Stimulated activated CD4-positive, alpha-beta T cell treated with anti-CD3 and anti-CD28 coated beads, TNF-alpha, amount 100 ng/mL, for 48 hours (primary cell): ENCODE data around the gene RPL36AL.
"Not testable (repeated sequence)": the region's sequence is repeated elsewhere in the genome, so short reads cannot be mapped to it uniquely, and the experiment has no call there.

Experiments
- DNase-seq, 3 donors: peaks; one replicate each; pipeline ENCODE4 v3.0.0-alpha.2; 2020; ENCODE audit warnings: low read depth in 3 of 3

RPL36AL gene

DNA sequence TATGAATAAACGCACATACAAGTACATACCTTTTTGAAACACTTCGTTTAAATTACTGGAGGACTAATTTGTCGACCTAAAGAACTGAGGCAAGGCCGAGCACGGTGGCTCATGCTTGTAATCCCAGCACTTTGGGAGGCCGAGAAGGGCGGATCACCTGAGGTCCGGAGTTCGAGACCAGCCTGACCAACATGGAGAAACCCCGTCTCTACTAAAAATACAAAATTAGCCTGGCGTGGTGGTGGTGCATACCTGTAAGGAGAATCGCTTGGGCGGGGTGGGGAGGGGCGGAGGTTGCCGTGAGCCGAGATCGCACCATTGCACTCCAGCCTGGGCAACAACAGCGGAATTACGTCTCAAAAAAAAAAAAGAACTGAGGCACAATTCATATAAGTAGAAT is 1.2 kb downstream of the RPL36AL start:
- DNase-seq, result not testable (repeated sequence)

DNA sequence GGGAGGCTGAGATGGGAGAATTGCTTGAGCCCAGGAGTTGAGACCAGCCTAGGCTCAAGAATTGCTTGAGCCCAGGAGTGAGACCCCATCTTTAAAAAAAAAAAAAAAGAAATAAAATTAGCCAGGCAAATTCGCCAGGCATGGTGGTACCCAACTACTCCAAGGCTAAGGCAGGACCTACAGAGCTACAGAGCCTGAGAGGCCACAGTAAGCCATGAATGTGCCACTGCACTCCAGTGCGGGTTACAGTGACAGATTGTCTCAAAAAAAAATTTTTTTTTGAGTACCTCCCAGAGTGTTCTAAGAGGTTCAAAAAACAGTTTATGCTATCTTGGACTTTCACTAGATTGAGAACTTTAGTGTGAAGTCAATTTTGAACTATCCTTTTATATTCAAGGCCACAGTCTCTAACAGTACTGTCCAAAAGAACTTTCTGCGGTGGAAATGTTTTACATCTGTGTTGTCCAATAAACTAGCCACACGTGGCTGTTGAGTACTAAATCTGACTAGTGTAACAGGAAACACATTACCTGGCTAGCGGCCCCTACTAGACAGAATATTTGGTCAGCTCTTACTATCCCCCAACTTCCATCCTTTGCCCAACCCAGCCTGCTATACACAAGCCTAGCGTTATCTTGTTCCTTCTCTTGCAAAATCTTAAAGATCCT is 2.4 kb downstream of the RPL36AL start:
- DNase-seq, result no peak

DNA sequence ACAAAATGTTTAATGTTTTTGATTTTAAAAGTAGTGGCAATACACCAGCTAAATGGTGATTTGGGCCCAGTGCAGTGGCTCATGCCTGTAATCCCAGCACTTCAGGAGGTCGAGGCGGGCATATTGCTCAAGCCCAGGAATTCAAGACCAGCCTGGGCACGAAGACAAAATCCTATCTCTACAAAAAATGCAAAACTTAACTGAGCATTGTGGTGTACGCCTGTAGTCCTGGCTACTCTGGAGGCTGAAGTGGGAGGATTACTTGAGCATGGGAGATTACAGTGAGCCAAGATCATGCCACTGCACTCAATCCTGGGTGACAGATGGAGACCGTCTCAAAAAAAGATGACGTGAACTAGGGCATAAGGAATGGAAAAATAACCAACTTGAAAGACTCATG is 4.7 kb downstream of the RPL36AL start:
- no peak for DNase-seq

DNA sequence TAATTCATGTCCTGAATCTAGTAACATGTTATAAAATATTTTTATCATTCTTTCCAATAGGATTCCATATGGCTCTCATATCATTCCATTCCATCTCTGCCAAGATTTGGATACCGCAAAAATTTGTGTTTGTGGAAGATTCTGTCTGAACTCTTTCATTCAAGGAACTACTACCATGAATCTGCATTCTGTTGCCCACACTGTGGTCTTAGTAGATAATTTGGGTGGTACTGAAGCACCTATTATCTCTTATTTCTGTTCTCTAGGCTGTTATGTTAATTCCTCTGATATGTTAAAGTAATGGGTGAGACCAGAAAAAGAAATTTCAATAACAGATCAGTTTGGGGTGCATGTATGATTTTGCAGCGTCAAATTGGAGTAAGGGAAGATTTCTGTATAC is 6.2 kb downstream of the RPL36AL start:
- DNase-seq, result no peak

DNA sequence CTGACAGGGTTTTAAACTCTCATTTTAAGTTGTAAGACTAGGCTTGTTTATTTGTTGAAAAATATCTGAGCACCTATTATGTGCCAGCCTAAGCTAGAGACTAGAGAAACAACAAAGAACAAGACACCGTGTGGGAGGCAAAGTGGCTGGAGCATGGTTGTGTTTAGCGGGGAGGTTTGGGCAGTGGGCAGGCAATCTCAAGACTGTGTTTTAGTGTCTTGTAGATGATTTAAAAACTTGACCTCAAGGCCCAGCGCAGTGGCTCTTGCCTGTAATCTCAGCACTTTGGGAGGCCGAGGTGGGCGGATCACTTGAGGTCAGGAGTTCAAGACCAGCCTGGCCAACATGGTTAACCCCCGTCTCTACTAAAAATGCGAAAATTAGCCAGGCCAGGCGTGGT is 7.8 kb downstream of the RPL36AL start:
- no peak for DNase-seq

DNA sequence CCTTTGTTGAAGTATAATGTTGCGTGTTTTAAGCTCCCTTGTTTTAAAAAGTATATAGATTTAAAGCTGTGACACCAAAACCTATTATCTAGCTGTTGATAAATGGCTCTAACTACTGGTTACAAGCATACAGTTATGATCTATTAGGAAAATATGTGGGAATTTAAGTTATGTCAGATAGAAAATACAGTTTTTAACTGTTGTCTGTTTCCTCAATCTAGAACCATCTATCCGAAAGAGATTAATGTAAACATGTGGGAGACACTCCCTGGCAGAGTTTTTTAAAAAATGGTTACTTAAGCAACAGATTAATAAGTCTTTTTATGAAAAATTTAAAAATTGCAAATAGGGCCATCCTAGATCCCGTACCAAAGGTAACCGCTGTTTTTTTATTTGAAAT is 8.2 kb downstream of the RPL36AL start:
- DNase-seq, result no peak

DNA sequence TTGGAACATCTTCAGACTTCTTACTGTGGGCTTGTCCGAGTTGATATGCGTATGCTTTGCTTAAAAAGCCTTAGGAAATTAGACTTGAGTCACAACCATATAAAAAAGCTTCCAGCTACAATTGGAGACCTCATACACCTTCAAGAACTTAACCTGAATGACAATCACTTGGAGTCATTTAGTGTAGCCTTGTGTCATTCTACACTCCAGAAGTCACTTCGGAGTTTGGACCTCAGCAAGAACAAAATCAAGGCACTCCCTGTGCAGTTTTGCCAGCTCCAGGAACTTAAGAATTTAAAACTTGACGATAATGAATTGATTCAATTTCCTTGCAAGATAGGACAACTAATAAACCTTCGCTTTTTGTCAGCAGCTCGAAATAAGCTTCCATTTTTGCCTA is 12.8 kb downstream of the RPL36AL start:
- DNase-seq, result no peak

DNA sequence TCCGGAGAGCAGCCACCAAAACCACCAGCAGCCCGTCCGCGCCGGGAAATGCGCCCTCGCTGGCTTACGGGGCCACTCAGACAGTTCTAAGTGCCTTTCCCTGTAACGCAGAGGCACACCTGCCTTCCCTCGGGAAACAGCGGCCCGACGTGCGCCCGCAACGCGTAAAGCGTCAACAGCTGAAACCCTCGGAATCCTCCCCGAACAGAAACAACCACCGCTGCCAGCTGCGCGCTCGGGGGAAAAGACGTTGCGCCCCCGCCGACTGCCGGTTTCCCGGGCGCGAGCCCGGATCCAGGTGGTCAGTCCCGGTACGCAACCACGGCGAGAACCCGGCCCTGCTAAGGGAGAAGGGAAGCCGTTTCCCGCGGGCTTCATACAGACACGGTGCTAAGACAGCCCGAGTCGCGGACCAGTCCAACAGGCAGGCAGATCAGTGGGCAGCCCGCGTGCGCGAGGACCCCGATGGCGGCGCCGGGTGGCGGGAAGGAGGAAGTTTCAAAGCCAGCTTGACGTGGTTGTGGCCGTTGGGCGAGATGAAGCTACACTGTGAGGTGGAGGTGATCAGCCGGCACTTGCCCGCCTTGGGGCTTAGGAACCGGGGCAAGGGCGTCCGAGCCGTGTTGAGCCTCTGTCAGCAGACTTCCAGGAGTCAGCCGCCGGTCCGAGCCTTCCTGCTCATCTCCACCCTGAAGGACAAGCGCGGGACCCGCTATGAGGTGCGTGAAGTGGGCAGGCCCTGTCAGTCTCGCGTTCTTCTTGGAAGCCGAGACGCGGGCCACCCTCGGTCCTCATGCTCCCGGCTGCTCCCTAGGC is 21.7 kb downstream of the RPL36AL start, which contains the start of gene LRR1:
Gene LRR1, plus strand, starts transcription at position 456 of the 816 bp plus-strand sequence. Its CDS starts 81 bp downstream, at position 537.
- peak; percentile 69 to 81 (median 76) for DNase-seq

DNA sequence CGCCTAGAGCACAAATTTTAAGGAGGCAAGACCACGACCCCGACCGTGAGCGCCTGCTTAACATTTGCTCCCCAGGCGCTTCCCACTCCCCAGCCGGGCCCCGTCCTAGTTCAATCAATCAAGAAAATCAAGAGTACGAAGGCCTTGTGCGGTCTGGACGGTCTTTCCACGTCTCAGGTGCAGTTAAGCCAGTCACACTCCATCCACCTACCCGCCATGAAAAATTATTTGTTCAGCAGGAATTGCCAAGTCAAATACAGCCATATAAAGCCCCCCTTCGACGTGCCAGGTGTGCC is 22.3 kb downstream of the RPL36AL start:
- no peak for DNase-seq

DNA sequence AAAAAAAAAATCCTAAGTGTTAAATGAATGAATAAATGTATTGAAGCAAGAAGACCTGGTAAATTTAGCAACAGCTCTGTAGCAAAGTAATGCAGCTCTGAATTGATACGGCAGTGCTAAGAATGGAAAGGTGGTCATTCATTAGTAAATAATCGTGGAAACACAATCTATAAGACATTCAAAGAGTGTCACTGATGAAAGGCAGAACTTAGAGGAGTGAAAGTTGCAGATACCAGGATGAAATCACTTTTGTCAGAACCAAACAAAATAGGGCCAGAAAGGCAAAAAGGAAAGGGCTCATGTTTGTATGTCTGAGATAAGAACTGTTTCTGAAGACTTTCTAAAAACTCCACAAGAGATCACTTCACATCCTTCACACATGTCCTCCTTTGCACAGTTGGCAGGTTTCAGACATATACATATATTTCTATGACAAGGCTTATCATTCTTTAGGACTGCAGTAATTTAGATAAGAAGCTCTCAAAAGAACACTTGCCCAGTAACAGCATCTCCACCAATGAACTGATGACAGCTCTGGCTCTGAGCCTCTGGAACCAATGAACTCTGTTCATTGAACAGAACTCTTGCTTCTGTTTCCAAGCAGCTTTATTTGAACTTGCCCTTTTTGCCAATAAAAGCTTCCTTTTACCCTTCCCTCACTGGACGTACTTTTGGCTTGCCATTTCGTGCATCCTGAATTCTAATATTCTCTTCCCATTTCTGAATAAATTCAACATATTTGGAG is 25.9 kb downstream of the RPL36AL start:
- no peak for DNase-seq

DNA sequence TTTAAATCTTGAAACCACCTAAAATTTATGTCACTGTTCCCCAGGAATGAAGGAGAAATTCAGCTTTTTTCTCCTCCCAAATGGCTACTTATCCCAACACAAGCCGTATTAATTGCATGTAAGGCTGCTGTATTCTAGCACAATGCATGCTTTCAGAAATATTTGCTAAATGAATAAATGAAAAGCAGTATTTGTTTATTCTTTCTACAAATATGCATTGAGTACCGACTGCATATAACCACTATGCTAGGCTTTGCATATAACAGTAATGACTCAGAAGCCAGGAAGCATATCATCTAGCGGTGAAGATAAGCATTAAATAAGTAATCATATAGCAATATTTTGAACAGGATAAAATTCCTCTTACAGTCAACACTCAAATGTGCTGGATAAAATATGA is 27.4 kb downstream of the RPL36AL start:
- no peak for DNase-seq

DNA sequence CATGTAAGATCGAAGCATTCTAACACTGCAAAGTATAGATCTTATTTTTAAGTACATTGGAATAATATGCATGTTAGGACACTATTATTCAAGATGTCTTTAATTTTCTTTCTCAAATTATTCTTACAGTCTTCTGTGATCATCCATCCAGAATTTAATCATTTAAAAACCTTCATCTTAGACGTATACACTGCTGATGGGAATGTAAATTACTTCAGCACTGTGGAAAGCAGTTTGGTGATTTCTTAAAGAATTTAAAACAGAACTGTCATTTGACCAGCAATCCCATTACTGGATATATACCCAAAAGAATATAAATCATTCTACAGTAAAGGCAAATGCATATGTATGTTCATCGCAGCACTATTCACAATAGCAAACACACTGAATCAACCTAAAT is 31.0 kb downstream of the RPL36AL start:
- DNase-seq, result no peak

DNA sequence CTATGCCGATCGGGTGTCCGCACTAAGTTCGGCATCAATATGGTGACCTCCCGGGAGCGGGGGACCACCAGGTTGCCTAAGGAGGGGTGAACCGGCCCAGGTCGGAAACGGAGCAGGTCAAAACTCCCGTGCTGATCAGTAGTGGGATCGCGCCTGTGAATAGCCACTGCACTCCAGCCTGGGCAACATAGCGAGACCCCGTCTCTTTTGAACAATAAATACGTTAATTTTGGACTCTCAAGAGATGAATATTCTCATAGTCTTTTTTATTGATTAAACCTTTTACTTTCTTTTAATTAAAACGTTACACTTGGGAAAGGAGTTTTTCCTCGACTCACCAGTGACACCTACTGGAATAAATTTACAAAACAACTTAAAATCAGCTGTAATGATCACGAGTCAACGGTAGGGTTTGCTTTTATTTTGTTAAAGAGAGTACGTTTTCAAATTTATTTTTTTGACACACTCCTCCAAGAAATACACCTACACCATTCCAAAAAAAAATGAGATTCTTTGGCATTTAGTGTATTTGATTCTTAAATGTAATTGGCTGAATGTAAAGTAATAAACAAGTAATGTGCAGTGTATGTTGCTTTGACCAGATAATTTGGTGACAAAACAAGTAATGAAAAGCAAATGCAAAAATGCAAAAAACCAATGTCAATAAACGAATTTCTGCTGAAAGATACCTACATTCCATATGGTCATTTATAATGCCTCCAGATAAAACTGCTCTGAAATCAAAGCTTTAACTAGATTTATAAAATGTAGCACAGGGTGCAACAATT is 33.6 kb downstream of the RPL36AL start:
- peak in 2 of 3 donors; percentile 37 to 44 for DNase-seq

DNA sequence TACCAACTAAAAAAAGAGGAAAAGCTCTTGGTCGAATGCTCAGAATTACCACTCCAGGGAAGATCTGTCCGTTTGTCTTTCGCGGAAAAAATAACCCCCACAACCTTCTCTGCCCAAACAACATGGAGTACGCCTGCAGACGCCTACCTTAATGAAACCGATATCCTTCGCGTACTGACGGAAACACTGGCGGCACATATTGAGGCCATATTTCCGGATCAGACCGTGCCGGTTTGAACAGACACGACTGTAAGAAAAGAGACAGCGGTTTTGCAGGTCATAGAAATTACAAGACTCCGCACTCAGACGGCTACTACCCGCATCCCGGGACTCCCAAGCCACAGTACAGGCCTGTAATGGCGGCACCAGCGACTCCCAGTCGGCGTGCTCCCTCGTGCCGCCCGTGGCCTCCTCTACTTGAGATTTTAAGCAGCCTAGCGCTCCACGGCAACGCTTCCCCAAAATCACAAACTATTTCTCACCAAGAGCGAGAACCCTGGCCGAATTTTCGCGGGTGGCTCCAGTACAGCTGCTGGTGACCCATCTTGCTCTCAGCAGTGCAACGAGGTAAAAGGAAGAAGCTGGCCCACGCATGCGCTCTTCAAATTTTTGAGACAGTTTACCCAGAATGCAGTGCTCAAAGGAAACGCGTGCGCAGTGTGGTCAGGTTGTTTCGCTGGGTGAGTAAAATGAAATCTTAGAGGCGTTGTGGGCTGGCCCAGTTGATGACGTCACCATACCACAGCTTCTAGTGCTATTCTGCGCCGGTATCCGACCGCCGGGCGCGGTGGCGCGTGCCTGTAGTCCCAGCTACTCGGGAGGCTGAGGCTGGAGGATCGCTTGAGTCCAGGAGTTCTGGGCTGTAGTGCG is 34.4 kb downstream of the RPL36AL start, which contains the start of gene RPS29:
Gene RPS29, minus strand, starts transcription at position 578 of the 870 bp plus-strand sequence. Its CDS starts 34 bp downstream, at position 544.
- peak; percentile 91 to 98 (median 98) for DNase-seq

DNA sequence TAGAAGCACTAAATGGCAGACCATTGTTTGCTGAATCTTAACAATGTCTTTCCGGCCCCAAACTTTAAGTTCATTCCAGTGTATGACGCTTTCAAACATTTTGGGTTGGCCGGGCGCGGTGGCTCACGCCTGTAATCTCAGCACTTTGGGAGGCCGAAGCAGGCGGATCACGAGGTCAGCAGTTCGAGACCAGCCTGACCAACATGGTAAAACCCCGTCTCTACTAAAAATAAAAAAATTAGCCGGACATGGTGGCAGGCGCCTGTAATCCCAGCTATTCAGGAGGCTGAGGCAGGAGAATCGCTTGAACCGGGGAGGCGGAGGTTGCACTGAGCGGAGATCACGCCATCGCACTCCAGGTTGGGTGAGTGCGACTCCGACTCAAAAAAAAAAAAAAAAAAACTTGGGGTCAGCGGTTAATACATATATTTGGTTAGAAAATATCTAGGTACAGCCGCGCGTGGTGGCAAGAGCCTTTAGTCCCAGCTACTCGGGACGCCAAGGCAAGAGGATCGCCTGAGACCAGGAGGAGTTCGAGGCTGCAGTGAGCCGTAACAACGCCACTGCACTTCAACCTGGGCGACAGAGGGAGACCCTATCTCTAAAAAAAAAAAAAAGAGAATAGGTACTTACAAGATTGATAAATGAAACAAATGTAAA is 35.3 kb downstream of the RPL36AL start:
- not testable (repeated sequence) for DNase-seq

DNA sequence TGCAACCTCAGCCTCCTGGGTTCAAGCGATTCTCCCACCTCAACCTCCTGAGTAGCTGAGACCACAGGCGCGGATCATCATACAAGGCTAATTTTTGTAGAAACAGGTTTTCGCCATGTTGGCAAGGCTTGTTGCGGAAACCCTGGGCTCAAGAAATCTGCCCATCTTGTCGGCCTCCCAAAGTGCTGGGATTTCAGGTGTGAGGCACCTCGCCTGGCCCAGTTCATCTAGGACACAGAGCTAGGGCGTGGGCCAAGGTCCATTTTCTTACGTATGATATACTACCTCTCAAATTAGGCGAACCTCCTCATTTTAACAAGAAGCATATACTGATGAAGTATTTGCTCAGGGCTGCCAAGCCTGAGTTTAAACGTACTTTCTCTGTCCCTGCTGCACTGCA is 36.4 kb downstream of the RPL36AL start:
- no peak for DNase-seq

DNA sequence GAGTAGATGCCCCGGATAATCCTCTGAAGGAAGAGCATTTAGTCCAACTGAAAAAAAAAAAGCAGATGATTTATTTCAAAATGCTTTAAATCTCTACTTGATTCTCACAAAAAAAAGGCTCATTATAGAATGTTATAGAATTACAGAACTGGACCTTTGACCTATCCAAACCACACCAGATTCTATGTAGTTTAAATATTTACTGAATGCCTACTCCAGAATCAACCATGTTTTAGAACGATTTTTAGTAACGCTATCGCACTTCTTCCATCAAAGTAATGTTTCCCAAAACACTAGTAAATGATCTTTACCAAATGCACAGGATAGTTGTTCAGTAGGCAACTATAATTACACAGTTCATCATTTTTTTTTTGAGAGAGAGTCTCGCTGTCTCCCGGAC is 36.8 kb downstream of the RPL36AL start:
- DNase-seq, result no peak

DNA sequence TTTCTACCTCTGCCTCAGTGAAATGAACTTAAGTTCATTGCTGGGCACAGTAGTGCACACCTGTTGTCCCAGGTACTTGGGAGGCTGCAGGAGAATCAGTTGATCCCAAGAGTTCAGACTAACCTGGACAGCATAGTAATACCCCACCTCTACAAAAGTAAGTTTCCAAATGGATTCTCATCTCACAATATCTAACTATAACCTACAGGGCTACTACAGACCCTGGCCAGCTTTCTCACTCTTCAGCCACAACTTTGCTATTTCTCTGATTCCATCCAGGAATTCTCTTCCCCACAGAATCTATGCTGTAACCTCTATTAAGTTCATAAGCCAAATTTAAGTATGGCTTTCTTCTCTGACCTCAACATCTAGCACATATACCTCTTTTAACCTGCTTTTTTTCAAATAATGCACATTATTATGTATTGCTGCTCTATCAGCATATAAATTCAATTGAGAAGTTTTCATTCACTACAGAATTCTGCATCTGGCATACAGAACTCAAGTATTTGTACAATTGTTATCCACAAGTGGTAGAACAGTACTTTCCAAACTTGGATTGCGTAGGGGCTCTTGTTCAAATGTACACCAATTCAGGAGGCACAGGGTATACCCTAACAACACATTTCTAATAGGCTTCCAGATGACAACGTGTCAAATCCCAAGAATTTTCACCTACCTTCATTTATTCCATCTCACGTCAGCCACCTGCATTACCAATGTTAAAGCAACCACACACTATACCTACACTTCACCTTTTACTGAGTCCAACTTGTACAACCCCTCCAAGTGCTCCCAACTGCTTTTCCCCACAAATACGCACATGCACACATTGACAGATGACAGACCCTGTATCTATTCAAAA is 38.1 kb downstream of the RPL36AL start:
- DNase-seq, result no peak
